ENCODE results near the gene AFMID.
"Not testable (repeated sequence)": the region's sequence is repeated elsewhere in the genome, so short reads cannot be mapped to it uniquely, and the experiment has no call there.

Gene AFMID, protein sequence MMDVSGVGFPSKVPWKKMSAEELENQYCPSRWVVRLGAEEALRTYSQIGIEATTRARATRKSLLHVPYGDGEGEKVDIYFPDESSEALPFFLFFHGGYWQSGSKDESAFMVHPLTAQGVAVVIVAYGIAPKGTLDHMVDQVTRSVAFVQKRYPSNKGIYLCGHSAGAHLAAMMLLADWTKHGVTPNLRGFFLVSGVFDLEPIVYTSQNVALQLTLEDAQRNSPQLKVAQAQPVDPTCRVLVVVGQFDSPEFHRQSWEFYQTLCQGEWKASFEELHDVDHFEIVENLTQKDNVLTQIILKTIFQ

DNA sequence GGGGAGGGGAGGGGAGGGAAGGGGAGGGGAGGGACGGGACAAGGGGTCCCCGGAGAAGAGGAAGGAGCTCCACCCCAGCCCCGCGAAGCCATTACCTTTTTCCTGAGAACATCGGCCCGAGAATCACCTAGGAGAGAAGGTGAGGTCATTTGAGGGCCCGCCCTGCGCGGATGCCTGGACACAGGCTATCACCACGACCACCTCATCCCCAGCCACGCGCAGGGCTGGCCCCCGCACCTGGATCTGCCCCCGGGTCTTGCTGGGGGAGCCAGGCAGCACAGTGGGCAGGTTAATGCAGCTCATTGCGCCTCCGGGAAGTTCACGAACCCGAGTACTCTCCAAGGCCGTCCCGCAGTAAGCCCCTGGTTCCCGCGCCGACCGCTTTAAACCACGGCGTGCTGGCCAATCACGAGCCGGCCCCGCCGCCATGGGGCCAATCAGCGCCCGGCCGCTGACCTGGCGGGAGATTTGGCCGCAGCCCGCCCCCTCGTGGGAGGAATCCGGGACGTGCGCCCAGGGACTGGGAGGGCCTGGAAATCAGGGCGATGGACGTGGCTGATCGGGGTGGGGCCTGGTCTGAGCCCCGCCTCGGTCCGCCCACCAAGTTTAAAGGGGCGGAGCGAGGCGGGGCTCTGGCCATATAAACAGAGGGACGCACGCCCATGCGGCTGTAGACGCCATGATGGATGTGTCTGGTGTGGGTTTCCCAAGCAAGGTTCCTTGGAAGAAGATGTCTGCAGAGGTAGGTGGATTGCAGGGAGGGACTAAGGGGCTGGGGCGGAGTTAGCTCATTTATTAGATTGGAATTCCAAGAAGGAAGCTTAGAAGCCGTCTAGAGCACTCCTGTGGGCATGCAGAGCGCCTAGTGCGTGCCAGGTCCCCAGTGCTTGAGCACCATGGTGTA, at the start of gene AFMID, which contains the start of gene TK1:
Gene AFMID (plus strand): TSS at position 671 of the 904 bp plus-strand sequence. CDS start 9 bp downstream, at position 680.
Gene TK1 (minus strand): TSS at position 361 of the 904 bp plus-strand sequence. CDS start 58 bp downstream, at position 303.
- H3K4me3 ChIP-seq (replicated peaks in 1 of 2; ENCODE audit: low read depth in 2 of 2, low read length in 2 of 2), result peak within 1 kb of the TSS; percentile 70 to 73
- TF ChIP-seq, protein P1, sequence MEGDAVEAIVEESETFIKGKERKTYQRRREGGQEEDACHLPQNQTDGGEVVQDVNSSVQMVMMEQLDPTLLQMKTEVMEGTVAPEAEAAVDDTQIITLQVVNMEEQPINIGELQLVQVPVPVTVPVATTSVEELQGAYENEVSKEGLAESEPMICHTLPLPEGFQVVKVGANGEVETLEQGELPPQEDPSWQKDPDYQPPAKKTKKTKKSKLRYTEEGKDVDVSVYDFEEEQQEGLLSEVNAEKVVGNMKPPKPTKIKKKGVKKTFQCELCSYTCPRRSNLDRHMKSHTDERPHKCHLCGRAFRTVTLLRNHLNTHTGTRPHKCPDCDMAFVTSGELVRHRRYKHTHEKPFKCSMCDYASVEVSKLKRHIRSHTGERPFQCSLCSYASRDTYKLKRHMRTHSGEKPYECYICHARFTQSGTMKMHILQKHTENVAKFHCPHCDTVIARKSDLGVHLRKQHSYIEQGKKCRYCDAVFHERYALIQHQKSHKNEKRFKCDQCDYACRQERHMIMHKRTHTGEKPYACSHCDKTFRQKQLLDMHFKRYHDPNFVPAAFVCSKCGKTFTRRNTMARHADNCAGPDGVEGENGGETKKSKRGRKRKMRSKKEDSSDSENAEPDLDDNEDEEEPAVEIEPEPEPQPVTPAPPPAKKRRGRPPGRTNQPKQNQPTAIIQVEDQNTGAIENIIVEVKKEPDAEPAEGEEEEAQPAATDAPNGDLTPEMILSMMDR (IDR thresholded peaks at IDR 0.05; ENCODE audit: low read depth, low read length), result peak; percentile 66
- DNase-seq (ENCODE audit: low read depth in 2 of 2), result peak; percentile 98

DNA sequence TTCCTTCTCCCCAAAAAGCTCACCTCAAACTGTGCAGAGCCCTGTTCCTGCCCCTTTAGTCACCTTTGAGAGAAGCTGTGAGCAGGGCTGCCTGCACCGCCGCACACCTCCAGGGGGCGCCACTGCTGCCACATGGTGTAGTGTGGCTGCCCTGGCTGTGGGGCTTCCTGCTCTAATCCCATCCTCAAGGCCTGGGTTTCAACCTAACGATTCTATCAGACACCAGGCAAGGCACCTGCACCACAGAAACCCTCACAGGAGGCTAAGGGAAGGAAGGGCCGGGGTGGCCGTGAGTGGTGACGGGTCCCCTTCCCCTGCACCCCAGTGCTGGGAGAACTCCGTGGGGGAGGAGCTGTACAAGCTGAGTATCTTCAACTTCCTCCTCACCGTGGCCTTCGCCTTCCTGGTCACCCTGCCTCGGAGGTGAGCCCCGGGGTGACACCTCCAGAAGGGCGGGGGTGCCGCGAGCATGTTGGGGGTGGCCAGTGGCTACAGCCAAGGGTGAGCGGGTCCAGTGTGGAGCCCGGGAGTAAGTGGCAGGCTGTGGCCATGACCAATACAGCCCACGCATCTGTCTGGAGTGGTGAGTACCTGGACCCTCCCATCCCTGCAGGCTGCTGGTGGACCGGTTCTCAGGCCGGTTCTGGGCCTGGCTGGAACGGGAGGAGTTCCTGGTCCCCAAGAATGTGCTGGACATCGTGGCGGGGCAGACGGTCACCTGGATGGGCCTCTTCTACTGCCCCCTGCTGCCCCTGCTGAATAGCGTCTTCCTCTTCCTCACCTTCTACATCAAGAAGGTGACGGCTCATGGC, 49.6 kb upstream of the AFMID start:
- no peak overlapping the region for H3K4me3 ChIP-seq (replicated peaks in 1 of 2; ENCODE audit: low read depth in 2 of 2, low read length in 2 of 2)
- no peak for DNase-seq (ENCODE audit: low read depth in 2 of 2)
- TF ChIP-seq, protein P1 (IDR thresholded peaks at IDR 0.05; ENCODE audit: low read depth, low read length), result peak; percentile 56

DNA sequence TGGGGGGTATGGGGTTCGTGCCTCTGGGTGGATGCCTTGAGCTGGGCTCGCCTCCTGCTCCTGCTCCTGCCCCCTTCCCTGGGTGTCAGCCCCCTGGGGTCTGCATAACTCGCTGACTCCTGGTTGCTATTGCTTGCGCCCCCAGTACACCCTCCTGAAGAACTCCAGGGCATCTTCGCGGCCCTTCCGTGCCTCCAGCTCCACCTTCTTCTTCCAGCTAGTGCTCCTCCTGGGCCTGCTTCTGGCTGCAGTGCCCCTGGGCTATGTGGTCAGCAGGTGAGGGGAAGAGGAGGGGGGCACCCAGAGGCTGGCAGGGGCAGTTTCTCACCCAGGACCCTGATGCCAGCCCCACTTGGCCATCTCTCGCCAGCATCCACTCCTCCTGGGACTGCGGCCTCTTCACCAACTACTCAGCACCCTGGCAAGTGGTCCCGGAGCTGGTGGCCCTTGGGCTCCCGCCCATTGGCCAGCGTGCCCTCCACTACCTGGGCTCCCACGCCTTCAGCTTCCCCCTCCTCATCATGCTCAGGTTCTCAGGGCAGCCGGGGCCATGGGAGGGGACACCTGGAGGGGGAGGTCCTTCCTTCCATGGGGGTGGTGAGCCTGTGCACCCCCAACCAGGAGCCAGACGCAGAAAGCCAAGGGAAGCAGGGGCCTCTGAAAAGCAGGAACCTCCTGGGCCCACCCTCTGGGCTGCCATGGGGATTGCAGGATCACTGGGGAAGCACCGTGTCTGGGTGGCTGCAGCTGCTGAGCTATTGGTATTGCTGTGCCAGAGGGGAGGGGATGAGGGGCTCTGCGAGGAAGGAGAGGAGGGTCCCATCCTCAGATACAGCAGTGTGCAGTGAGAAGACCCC, 48.7 kb upstream of the AFMID start:
- TF ChIP-seq, protein P1 (IDR thresholded peaks at IDR 0.05; ENCODE audit: low read depth, low read length), result no peak
- no peak for DNase-seq (ENCODE audit: low read depth in 2 of 2)

DNA sequence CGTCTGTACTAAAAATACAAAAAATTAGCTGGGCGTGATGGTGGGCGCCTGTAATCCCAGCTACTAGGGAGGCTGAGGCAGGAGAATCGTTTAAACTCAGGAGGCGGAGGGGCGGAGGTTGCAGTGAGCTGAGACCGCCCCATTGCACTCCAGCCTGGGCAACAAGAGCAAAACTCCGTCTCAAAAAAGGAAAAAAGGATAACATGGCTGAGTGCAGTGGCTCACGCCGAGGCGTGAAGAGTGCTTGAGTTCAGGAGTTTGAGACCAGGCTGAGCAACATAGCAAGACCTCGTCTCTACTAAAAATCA, 47.3 kb upstream of the AFMID start:
- DNase-seq (ENCODE audit: low read depth in 2 of 2); H3K4me3 ChIP-seq (replicated peaks in 1 of 2; ENCODE audit: low read depth in 2 of 2, low read length in 2 of 2): not testable (repeated sequence)

More for the DNA sequence above, 48.7 kb upstream of the AFMID start:
- H3K4me3 ChIP-seq (replicated peaks in 1 of 2; ENCODE audit: low read depth in 2 of 2, low read length in 2 of 2), result no peak overlapping the region

DNA sequence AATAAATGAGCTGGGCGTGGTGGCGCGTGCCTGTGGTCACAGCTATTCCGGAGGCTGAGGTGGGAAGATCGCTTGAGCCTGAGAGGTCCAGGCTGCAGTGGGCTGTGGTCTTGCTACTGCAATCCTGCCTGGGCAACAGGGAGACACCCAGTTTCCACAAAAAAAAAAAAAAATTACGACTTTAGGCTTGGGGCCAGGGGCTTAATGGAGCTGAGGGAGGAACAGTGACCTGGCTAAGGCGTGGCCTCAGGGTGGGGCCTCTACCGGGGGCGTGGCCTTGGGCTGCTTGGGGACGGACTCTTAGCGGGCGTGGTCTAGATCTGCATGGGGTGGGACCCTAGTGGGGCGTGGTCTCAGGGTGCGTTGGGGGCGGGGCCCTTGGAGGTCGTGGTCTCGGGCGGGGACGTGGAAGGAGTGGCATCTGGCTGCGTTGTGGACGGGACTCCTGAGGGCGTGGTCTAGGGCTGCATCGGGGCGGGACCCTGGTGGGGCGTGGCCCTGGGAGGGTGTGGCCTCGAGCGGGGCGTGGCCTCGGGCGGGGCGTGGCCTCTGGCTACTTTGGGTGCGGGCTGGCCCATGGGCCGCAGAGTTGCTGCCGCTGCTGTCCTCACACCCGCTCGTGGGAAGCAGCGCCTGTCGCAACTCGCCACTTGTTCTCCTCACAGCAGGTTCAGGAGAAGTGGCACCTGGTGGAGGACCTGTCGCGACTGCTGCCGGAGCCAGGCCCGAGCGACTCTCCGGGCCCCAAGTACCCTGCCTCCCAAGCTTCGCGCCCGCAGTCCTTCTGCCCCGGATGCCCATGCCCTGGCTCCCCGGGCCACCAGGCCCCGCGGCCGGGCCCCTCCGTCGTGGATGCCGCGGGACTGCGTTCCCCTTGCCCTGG, 46.8 kb upstream of the AFMID start:
- DNase-seq (ENCODE audit: low read depth in 2 of 2), result peak; percentile 68 to 72
- no peak overlapping the region for H3K4me3 ChIP-seq (replicated peaks in 1 of 2; ENCODE audit: low read depth in 2 of 2, low read length in 2 of 2)
- TF ChIP-seq, protein P1 (IDR thresholded peaks at IDR 0.05; ENCODE audit: low read depth, low read length), result no peak
